Suppressor macrophage treated with lipopolysaccharide for 1 hour (primary cell): ENCODE measurements around the gene NCKIPSD.

ENCODE experiments used
- DNase-seq, 3 donors: peaks; one replicate each; pipeline ENCODE4 v3.0.0-alpha.2; 2020 to 2022

Gene NCKIPSD

DNA sequence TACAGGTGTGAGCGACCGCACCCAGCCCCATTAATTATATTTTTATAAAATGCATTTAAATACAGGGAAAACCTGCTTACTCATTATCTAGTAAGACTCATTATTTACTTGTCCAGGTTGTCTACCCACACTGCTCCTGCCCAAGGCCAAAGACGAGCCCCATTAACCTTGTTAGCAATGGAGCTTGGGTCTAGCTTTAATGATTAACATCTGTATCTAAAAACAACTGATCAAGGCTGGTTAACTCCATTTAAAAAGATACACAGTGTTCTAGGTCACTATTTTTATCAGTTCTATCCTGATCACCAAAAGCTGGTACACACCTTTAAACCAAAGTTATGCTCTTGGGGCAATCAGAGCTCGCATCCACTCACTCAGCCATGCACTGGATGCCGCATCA, 10.4 kb upstream of the NCKIPSD start:
- no peak for DNase-seq

DNA sequence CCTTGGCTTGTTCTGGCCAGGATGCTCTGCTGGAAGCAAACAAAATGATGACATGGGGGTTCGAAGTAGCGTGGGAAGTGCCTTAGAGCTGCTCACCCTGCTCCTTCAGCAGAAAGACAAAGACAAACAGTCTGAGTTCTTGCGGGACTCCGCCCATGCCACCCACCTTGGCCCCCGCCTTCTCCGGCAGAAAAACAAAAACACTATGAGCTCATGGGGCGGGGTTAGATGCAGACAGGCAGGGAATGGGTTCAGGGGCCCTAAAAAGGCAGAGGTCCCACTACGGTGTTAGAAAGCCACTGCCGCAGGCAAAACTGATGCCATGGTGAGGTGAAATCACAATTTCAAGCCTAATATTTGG, 9.7 kb upstream of the NCKIPSD start:
- DNase-seq = no peak

DNA sequence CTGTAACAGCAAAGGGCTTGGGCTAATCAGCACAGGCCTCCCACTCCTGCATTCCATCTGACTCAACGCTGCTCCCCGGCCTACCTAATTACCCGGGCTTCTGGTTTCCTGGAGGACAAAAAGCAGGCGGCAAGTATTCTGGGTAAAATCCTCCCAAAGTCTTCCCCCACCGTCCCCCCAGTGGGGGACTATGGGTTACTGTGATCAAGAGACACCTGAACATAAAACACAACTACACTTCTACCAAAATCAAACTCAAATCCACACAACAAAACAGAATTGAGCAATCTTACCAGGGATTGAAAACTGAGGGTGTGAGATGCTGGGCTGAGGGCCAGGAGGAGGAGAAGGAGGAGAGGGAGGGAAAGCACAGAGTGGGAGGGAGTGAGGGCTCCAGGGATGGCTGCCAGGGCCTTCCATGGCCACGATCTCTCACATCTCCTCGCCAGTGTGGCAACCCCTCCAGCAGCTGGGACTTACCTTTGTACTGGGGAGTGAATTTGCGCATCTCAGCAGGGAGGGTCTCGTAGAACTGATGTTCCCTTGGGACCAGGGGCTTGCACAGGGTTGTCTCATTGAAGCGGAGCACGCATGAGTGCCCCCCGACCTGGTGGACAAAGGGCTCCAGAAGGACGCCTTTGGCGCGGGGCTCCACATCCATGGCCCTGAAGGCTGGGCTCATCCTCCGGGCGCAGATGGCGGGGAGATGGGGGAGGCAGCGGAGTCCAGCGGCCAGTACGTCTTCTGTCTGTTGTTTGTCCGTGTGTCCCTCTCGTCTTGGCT, 9.1 kb upstream of the NCKIPSD start:
- no peak for DNase-seq

DNA sequence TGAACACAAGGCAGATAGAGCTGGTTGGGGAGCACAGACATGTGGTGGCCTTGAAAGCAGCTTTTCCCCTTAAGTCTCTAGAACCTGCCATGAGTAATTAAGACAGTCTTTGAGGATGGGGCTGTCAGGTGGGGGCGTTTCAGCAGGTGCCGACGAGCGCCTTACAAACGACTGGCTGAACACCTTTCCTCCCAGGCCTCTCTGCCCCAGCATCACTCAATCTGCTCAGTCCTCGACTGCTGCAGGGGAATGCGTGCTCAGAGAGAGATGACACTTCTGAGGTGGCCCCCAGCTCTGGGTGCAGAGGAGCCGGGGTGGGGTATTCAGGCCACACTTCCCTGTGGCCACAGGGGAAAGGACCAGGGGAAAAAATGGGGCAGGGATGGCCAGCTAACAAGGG, 8.1 kb upstream of the NCKIPSD start:
- DNase-seq = no peak

DNA sequence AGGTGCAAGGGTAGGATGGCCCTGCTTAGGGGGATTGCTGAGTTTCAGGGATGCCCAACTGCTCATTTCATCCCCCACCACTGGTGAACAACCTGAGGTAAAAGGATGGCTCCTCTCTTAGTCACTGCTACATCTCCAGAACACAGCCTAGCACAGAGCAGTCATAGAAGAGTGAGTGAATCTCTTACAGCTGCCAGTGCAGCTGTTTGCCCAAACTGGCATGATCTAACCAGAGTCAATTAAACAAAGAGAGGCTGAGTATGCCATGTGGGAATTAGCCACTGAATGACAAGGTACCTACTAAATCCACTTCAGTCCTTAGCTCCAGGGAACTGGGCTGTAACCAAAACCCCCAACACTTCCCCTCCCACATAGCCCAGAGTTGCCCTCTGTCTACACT, 6.8 kb upstream of the NCKIPSD start:
- DNase-seq = no peak

DNA sequence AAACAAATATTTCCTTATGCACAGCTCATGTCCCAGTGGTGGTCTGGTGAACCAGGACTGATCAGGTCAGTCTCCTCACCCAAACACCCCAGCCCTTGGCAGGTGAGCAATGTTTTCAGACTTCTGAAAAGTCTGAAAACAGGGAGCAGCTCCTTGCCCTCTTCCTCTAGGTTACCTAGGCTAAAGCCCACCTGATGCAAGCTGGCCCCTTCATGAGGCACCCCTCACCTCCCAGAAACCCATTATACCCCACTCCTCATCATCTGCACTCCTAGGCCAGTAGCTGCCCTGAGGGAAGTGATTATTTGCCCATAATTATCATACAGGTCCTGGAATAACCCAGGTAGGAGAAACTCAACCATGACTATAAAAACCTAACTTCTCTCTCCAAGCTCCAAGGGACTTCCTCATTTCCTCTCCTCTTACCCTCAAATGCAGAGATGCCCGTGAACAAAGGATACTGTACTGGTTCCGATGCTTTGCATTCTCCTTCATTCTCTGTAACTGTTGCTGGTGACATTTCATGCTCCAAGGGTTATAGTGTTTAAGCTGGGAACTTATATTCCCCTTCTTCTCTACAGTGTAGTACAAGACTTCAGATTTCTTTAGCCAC, 5.2 kb upstream of the NCKIPSD start:
- DNase-seq = no peak

DNA sequence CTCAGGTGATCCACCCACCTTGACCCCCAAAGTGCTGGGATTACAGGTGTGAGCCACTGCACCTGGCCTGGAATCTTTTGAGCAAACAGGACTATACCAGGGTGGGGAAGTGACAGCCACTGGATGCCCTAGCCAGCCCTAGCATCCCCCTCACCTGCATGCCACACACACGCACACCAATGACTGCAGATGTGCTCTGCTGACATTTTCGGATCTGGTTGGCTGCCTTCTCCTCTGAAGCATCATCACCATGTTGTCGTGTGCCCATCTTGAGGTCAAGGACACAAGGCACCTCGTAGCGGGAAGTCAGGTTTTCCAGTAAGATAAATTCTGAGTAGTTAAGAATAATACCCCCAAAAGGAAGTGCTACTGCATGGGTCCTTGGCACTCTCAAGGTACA, 3.7 kb upstream of the NCKIPSD start:
- no peak for DNase-seq

DNA sequence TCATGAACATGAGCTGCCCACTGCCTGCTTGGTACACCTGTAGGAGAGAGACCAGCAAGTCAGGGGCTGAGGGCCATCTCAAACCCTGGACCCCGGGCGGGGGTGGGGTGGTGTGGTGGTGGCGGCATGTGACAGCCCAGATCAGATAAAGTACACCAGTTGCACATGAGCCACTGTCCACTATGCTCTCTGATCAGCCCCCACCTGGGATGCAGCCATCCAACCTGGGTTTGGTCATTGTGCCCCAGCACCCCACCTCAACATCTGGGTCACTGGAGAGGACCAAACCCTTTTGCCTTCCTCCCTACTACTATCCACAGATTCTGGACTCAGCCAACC, 3.0 kb upstream of the NCKIPSD start:
- DNase-seq = no peak

DNA sequence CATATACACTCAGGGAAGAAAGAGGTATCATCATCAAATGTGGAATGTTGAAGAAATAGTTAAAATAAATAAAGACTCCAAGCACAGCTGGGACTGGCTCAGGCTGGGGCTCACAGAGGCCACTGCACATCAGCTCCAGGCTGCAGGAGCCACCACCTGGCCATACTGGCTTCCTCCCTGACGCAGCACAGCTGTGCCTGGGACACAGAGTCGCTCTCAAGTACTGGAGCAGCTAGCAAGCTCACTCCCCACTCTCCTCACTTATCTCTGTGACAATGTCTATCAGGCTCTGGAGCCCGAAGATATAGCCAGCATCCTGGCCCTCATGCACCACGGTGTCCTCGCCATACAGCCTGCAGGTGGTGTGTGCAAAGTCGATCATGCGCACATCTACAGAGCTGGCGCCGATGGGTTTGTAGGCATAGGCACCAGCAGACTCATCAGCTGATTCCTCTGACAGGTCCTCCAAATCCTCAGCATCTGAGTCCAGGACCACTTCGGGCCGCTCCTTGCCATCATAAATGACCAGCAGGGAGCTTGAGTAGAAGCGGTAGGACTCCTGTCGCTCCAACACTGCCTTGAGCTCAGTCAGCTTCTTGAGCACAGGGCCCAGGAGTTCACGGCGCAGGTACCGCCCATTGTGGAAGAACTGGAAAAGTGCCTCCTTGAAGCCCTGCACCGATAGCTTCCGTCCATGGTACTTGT, 2.5 kb upstream of the NCKIPSD start:
- DNase-seq = no peak

DNA sequence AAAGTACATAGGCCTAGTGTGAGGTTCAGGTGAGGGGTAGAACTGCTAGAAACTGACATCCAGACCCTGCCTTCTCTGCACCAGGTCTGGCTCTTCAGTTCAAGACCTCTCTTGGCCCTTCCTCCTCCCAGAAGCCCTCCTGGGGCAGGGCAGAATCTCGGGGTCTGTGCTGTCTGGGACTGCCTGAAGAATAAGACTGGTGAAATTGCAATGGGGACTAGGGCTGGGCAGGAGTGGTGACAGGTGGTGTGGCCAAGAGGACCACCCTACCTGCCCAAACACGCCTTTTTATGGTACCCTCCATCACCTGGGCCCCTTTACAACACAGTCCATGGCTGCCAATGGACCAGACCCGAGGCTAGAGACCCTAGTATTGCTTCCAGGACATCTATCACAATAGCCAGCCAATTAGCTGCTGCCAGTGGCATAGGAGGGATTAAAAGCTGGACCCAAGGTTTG, 1.5 kb upstream of the NCKIPSD start:
- no peak for DNase-seq

DNA sequence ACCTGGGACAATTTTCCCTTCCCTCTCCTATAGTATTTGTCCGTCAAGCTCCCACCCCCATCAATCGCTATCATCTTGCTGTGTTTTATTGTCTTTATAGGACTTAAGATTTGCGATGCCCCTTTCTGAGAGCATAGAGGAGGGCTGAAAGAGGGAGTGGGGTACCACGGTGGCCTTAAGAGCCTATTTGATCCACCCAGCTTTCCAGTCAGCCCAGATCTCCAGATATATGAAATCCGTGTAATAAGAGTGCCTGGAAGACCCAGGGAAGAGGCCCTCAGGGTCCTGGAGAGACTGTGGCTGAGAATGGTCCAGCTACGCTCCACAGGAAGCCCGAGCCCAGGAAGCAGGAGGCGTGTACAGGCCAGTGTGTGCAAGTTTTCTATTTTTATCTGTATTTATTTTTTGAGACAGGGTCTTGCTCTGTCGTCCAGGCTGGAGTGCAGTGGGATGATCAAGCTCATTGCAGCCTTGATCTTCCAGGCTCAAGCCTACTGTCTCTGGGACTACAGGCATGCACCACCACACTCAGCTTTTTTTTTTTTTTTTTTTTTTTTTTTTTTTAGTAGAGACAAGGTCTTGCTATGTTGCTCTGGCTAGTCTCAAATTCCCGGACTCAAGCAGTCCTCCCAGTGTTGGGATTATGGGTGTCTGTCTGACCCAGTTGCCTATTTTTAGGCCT, 964 bp upstream of the NCKIPSD start:
- DNase-seq = no peak

DNA sequence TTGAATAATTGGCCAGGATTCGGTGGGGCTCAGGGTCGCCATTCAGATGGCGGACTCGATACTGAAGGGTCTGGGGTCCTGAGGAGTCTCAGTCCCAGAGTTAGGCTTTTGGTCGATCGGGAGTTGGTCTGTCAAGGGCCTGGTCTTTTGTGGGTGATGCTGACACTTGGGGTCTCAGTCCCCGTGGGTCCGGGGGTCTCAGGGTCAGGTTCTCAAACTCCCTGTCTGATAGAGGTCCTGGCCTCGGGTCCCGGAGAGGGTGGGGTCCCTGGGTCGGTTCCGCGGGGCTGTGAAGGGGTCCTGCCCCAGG, 467 bp downstream of the NCKIPSD start:
- no peak for DNase-seq

DNA sequence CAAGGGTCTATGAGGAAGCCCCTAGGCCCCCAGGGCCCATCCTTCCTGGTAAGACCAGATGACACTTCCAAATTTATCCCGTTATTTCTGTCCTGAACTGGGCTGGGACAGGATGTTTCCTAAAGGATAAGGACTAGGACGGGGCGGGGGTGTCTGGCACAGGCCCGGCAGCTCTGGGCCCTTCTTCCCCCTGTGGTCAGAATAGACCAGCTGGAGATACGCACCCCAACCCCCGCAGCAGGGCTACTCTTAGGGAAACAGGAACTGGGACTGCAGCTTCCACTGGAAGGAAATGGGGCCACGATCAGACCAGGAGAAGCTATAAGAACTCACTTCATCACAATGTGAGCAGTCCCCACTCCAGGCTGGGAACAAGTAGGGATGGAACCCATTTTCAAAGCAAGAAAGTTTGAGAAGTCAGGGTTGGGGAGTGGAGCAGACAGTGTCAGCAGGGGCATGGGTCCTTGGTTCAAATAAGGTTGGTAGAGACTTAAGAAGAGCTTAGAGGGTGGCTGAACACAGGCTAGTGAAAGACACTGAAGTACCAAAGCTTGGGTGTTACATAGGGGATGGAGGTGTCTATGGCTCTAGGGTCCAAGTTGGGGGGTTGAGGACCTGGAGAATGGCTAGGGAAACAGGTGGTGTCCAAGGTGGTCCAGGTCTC, 1.1 kb downstream of the NCKIPSD start:
- peak; percentile 78 to 88 (median 83) for DNase-seq

DNA sequence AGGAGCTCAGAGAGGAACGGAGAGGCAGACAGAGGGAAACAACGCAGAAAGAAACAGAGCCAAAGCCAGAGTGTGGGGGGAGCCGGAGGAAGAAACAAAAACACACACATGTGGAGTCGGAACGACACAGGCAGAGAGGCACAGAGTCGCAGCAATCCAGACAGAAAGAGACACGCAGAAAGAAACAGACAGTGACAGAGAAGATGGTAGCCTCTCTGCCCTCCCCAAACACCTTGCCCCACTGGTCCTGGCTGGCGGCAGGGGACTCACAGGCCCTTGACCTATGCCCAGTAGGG, 1.7 kb downstream of the NCKIPSD start:
- DNase-seq = no peak

DNA sequence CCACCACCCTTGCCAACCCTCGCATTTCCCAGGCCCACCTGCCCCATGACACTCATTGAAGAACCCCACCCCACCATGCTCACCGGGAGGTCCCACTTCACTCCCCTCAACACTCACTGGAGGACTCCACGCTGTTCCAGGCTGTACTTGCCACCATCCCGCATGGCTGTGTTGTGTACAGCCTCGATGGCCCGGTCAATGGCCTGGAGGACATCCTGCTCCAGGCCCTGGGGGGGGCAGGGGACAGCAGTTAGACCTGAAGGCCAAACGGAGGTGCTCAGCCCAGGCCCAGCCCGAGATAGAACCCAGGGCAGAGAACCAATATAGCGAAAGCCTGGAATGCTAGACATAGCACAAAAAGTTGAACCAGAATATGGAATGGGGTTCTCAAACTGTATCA, 2.9 kb downstream of the NCKIPSD start:
- DNase-seq = no peak

DNA sequence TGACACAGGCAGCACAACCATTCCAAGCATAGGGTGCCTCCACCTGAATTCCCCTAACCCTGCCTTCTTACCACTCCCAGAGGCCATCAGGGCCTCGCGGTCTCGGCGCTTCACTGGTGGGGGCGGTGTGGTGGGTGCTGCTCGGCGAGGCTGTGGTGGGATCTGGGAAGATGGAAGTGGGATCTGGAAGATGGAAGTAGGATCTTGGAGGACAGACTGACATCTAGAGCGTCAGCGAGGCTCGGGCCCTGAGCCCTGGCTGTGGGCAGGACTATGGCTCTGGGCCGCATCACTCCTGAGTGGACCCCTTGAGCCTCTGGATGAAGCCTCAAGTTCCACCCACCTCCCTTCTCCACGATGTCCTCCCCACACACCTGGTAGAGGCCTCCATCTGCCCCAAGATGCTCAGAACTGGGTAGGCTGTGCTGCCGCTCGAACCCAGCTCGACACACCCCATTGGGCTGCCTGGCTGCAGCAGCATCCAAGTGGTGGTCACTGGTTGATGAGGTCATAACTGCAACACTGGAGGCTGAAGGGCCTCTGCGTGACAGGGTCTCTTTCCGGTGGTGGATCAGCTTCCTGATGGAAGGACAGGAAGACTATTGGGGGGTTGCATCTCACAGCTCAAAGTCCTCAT, 3.6 kb downstream of the NCKIPSD start:
- DNase-seq = no peak

DNA sequence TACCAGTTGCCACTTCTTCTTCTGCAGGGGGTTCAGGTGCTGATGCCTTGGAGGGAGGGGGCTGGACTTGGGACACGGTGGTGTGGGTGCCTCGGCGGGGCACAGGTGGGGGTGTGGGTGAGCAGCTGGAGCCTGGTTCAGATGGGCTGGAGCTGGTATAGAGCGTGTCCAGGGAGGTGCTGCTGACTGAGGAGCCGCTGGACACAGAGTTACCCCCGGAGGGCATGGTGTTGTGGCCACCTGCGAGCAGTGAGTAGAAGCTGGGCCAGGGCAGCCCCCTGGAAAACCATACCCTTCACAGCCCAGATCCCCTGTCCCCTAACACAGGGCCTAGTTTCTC, 4.2 kb downstream of the NCKIPSD start:
- no peak for DNase-seq

DNA sequence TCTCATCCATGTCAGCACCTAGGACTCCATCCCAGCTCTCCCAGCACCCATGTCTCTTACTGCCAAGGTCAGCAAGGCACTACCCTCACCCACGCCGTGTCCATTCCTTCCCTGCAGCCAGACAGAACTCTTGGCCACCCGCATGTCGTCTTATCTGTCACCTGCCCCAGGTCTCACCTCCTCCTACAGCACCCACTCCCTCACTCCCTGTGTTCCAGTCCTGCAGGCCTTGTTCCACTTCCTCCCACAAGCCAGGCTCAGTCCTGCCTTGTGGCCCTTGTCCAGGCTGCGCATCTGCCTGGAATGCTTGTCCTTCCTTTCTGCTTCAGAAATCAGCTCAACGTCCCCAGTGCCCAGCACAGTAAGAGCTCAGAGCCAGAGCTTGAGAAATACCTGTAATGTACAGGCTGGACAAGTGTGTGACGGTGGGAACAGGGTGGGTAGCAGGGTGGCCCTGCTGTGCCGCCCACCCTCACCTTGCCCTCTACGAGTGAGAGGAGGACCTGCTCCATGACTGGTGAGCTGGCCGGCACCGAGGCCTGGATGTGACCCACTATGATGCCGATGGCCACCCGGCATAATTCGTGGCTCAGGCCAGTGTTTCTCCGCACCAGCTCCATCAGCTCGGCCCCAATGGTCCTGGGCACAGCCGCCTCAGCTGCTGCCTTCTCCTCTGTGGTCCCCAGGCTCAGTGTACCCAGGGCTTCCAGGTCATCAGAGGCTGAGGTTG, 4.7 kb downstream of the NCKIPSD start:
- DNase-seq = no peak

DNA sequence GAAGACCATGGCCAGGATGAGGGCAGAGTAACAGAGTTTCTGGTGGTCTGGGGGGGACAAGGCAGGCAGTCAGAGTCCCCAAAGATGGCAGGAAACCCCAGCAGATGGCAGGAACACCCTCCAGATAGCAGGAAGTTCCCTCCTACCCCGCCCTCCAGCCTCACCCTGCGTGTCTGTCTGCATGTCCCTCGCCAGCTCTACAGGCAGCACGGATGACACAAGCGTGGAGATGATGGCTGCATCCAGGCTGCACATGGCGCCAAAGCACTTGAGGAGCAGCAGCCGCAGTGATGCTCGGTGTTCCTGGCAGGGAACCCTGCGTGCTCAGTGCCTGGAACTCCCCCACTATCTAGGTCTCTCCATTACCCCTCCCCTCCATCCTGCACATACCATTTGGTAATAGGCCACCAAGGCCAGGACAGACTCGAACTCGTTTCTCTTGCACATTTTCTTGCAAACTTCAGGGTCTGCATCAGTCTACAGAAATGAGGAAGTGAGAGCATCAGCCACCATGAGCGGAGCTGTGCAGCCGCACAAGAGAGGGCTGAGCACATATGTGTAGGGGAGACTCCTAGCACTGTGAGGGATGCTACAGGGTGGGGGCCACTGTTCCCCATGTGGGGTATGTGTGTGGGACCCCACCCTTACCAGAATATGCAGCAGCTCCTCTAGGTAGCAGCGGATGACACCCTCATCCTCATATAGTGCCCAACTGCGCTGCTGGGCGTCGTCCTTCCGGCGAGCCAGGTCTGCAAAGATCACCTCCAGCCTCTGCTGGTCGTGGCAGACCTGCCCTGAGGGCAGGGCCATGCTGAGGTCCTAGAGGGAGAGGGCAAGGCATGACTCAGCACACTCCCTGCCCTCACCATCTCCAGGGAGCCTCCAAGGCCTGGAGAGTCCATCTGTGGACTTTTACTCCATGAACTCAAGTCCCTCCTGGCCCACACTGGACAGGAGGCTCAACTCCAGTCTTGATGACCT, 6.0 kb downstream of the NCKIPSD start:
- peak in 1 of 3 donors; percentile 11 for DNase-seq

DNA sequence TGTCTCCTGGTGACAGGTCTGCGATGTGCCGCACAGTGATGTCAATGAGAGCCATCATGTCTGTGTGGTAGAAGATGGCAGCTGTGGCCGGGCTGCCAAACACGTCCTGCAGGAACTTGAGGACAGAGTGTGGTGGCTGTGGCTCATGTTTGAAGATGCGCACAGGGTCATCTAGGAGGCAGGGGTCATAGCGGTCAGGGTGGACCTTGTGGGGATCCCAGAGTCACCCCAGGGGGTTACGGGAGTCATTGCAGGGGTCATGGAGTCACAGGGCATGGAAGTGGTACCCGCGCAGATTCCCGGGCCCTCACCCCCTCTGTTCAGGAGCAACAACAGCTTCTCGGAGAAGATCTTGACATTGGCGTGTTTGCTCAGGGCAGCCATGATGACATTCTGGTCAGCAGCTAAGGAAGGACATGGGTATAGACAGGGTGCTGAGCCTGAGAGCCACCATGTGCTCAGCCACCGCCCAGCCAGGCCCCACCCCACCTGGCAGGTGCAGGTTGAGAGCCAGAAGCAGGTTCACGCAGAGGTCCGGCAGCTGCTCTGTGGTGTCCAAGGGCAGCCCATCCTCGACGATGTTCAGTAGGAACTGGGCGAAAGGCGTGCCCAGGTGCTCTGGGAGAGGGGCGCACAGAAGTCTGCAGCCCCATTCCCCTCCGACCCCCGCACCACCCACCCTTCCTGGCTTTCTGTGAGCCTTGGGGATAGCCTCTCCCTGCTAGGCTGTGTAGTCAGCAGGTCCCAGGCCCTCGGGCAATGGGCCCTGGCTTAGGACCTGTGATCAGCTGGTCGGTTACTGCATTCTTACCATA, 6.9 kb downstream of the NCKIPSD start:
- no peak for DNase-seq
